Measurements from ENCODE around the gene C1GALT1. TPM values are rescaled to one million over a fixed set of nuclear protein-coding genes. Genes with fewer than 3 reads are reported as not detected.

Gene C1GALT1
- total and polyA plus RNA-seq, 2 donors (not counting 1 experiment from before 2014, with no cell fraction given): 12.4 to 66.8 TPM

DNA sequence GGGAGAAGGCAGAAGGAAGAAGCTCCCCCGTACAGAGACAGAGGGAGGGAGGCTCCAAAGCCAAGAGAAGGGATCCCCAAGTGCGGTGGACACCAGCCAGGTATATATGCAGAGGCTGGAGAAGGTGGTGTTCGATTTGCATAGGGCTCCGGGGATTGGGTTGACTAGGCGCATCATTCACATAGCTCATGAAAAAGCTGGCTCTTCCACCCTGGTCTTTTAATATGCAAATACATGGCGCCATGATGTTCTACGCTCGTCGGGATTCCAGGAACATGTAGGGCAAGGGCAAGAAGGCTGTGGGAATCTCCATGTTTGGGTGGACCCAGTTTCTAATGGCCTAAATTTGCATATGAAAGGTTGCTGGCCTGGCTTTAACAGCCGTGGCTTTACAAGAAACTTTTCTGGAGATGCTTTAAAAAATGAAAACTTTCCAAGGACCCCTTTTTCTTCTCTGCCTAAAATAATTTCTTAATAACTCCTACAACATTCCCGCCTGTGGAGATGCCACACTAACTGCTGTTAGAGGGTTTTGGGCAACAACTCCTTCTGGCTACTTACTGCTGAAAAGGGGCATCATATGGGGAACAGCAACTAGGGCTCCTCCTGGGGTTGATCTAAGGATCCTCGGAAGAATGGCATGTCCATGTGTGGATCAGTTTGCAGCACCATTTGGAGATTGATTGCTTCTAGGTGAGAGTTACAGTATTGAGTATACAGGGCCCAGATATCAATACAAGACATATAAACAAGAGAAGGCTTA, 28.3 kb downstream of the C1GALT1 start:
- Histone ChIP-seq H3K79me2 (ENCODE audit: control insufficient read depth, insufficient read depth, low read length) (peaks cover 100% of the 10 kb centered on the region), H3K9ac (ENCODE audit: low read length) (no peak overlapping the region), H3K27ac (ENCODE audit: low read length in 2 of 2) (no peak overlapping the region), H3K9me3 (ENCODE audit: control extremely low read depth in 1 of 3, control insufficient read depth in 2 of 3, insufficient read depth in 1 of 3, low read length in 2 of 3) (no peaks in the 10 kb centered on the region), H3K4me3 (ENCODE audit: control extremely low read depth in 1 of 5, extremely low read depth in 1 of 5, insufficient read depth in 1 of 5, low read depth in 2 of 5, low read length in 4 of 5) (no peak overlapping the region), H3K4me1 (ENCODE audit: control insufficient read depth in 2 of 2, insufficient read depth in 2 of 2, low read length in 2 of 2) (peaks cover 6% of the 10 kb centered on the region in 2 donors), H3K36me3 (replicated peaks in 1 of 2; ENCODE audit: control extremely low read depth in 1 of 2, control insufficient read depth in 1 of 2, extremely low read depth in 1 of 2, insufficient read depth in 2 of 2, low read length in 1 of 2) (peaks cover 0 to 19% of the 10 kb centered on the region in 2 experiments), H2AFZ (ENCODE audit: insufficient read depth, low read depth, low read length, poor library complexity, severe bottlenecking) (no peak overlapping the region), H3K27me3 (replicated peaks in 1 of 4; ENCODE audit: control extremely low read depth in 1 of 4, control insufficient read depth in 3 of 4, insufficient read depth in 4 of 4, low read length in 3 of 4) (no peaks in the 10 kb centered on the region), H3K4me2 (replicated peaks; ENCODE audit: low read depth, low read length, poor library complexity, severe bottlenecking) (no peak overlapping the region), H4K20me1 (ENCODE audit: control insufficient read depth, insufficient read depth, low read length, poor library complexity, severe bottlenecking) (peaks cover 67% of the 10 kb centered on the region)
- ChIA-PET CTCF (interaction anchor here (1.1 kb wide), 1 partner anchor 52 kb away, joined by 3 read pairs; no protein-coding TSS in a partner anchor), POLR2A (no interaction called here)
- Mint-ChIP-seq H3K4me1 (peaks cover 49% of the 10 kb centered on the region), H3K4me3 (no peak overlapping the region), H3K27me3 (no peaks in the 10 kb centered on the region), H3K27ac (no peak overlapping the region), H3K9me3 (ENCODE audit: insufficient read depth) (no peaks in the 10 kb centered on the region)
- ATAC-seq (ENCODE audit: low read depth) (no peak), DNase-seq (no peak)
- WGBS (ENCODE audit: insufficient coverage): 86% methylated on average over 6 of the region's 12 CpGs
- TF ChIP-seq CTCF (IDR thresholded peaks at IDR 0.05) (no peak), EZH2 (IDR thresholded peaks at IDR 0.05; ENCODE audit: borderline replicate concordance, insufficient read depth, low read depth, low read length, poor library complexity, severe bottlenecking) (no peak)
- intact Hi-C loops (cut with micrococcal nuclease): no loop called here

- Mint-ChIP-seq H3K9me3 (ENCODE audit: insufficient read depth) (no peaks in the 10 kb centered on the region), H3K27me3 (no peaks in the 10 kb centered on the region), H3K4me1 (peaks cover 43% of the 10 kb centered on the region), H3K4me3 (no peak overlapping the region), H3K27ac (no peak overlapping the region)
- Histone ChIP-seq H3K9me3 (ENCODE audit: control extremely low read depth in 1 of 3, control insufficient read depth in 2 of 3, insufficient read depth in 1 of 3, low read length in 2 of 3) (no peaks in the 10 kb centered on the region), H3K36me3 (replicated peaks in 1 of 2; ENCODE audit: control extremely low read depth in 1 of 2, control insufficient read depth in 1 of 2, extremely low read depth in 1 of 2, insufficient read depth in 2 of 2, low read length in 1 of 2) (peaks cover 0 to 30% of the 10 kb centered on the region in 2 experiments), H3K4me2 (replicated peaks; ENCODE audit: low read depth, low read length, poor library complexity, severe bottlenecking) (no peak overlapping the region), H3K27ac (ENCODE audit: low read length in 2 of 2) (no peak overlapping the region), H3K4me3 (ENCODE audit: control extremely low read depth in 1 of 5, extremely low read depth in 1 of 5, insufficient read depth in 1 of 5, low read depth in 2 of 5, low read length in 4 of 5) (no peak overlapping the region), H2AFZ (ENCODE audit: insufficient read depth, low read depth, low read length, poor library complexity, severe bottlenecking) (no peak overlapping the region), H4K20me1 (ENCODE audit: control insufficient read depth, insufficient read depth, low read length, poor library complexity, severe bottlenecking) (peaks cover 62% of the 10 kb centered on the region), H3K9ac (ENCODE audit: low read length) (no peak overlapping the region), H3K4me1 (ENCODE audit: control insufficient read depth in 2 of 2, insufficient read depth in 2 of 2, low read length in 2 of 2) (peaks cover 6% of the 10 kb centered on the region in 2 donors), H3K79me2 (ENCODE audit: control insufficient read depth, insufficient read depth, low read length) (peaks cover 100% of the 10 kb centered on the region), H3K27me3 (replicated peaks in 1 of 4; ENCODE audit: control extremely low read depth in 1 of 4, control insufficient read depth in 3 of 4, insufficient read depth in 4 of 4, low read length in 3 of 4) (no peaks in the 10 kb centered on the region)
- 100% methylated on average over 1 of the region's 2 CpGs for WGBS (ENCODE audit: insufficient coverage)
- CTCF ChIA-PET: interaction anchor here (0.8 kb wide), 1 partner anchor 45 kb away, joined by 4 read pairs; no protein-coding TSS in a partner anchor
- POLR2A ChIA-PET: no interaction called here
- no peak for DNase-seq
- TF ChIP-seq CTCF (IDR thresholded peaks at IDR 0.05) (no peak), EZH2 (IDR thresholded peaks at IDR 0.05; ENCODE audit: borderline replicate concordance, insufficient read depth, low read depth, low read length, poor library complexity, severe bottlenecking) (no peak)
- no peak for ATAC-seq (ENCODE audit: low read depth)
- intact Hi-C loops (cut with micrococcal nuclease): no loop called here
Observed at GRCh38 chr7:7212612-7213011, 30.3 kb downstream of the C1GALT1 start.
